GM21529 (cell line): ENCODE data around the gene DAGLA.

Experiments used
- ATAC-seq: cut with Tn5 transposase; IDR thresholded peaks from one replicate; pipeline ENCODE4 v1.9.1; 2021; ENCODE audit not compliant: unreplicated experiment

The DAGLA gene

GRCh38 chr11:61757213-61757862, 77.1 kb downstream of the DAGLA start:
- ATAC-seq = no peak

DNA sequence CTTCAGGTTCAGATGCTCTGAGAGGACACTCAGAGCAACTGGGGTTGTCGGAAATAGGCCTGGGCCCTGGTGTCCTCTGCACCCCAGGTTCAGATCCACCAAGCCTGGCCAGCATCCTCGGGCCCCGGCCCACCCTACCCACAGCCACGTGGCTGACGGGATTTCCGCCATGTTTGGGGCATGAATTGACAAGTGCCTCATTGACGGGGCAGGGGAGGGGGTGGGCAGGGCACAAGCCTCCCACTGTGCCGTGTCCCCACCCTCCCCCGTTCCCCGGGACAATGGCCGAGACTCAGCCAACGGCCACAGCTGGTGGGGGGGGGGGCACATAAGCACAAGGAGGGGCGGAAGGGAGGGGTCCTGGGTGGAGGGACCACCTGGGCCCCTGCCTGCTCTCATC, 80.8 kb downstream of the DAGLA start:
- no peak for ATAC-seq

GRCh38 chr11:61761440-61762222, 81.4 kb downstream of the DAGLA start:
- no peak for ATAC-seq

DNA sequence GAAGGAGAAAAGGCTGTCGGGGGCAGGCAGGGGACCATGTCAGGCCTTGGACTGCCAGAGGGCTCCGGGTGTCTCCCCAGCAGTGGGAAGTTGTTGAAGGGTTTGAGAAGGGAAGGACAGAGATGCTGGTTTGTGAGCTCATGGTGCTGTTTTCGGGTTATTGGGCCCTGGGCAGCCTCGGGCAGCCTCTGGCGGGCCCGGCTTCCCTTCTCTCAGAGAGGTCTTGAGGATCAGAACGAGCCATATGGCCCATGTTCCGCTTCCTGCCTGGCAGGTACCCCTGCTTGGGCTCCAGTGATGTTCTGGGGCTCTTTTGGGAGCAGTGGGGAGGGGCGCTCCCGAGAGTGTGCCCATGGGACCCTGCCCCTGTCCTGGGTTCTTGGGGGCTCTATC, 82.0 kb downstream of the DAGLA start:
- no peak for ATAC-seq

- ATAC-seq = no peak
Observed at GRCh38 chr11:61762798-61763197, 82.6 kb downstream of the DAGLA start.

DNA sequence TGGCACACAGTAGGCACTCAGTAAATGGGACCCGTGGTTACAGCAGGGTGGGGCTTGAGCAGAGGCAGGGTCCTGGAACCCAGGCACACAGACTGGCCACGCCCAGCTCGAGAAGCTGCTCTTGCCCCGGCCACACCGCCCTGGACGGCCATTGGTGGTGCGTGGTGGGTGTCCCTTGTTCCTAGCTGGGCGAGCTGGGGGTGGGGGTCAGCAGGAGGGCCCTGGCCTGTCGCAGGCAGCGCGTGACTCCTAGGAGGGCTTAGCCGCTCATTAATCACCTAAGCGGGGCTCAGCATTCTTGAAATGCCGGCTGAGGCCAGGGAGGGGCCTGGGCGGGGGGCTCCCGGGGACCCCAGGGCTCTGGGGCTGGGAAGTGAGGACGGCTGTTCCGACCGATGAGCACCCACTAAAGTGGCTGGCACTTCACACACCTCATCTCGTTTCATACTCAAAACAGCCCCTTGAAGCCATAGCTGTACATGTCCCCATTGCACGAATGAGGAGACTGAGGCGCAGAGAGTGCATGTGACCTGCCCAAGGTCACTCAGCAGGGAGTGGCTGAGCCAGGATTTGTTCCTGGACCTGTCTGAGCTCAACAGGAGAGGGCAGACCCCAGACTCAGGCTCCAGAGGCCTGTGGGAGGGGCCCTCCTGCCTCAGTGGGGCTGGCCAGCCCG, 83.9 kb downstream of the DAGLA start:
- no peak for ATAC-seq

- ATAC-seq = no peak
Observed at GRCh38 chr11:61764606-61765260, 84.5 kb downstream of the DAGLA start.

DNA sequence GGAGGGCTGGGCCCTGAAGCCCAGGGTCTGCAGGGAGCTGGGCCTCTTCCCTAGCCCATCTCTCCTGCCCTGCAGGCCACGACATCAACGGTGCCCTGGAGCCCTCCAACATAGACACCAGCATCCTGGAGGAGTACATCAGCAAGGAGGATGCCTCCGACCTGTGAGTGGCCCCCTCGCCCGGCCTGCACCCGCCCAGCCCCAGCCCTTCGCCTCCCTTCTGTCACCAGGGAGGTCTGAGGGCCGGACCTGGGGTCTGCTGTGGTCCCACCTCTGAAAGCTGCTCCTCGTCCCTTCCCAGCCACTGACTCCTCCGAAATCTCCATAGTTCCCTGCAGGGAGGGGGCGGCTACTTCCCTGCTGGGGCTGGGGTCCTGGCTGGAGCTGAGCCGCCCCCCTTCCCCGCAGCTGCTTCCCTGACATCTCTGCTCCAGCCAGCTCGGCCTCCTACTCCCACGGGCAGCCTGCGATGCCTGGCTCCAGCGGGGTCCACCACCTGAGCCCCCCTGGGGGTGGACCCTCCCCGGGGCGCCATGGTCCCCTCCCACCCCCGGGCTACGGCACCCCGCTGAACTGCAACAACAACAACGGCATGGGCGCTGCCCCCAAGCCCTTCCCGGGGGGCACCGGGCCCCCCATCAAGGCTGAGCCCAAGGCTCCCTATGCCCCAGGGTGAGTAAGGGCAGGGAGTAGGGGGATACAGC, 85.5 kb downstream of the DAGLA start:
- ATAC-seq = no peak

- ATAC-seq = no peak
Observed at GRCh38 chr11:61766353-61766841, 86.2 kb downstream of the DAGLA start.

GRCh38 chr11:61768376-61769076, 88.3 kb downstream of the DAGLA start:
- ATAC-seq = no peak

GRCh38 chr11:61769169-61769920, 89.2 kb downstream of the DAGLA start:
- ATAC-seq = no peak

GRCh38 chr11:61769946-61770683, 89.9 kb downstream of the DAGLA start:
- no peak for ATAC-seq

GRCh38 chr11:61771195-61771894, 91.2 kb downstream of the DAGLA start:
- ATAC-seq = no peak

GRCh38 chr11:61771985-61772455, 91.8 kb downstream of the DAGLA start:
- ATAC-seq = no peak

DNA sequence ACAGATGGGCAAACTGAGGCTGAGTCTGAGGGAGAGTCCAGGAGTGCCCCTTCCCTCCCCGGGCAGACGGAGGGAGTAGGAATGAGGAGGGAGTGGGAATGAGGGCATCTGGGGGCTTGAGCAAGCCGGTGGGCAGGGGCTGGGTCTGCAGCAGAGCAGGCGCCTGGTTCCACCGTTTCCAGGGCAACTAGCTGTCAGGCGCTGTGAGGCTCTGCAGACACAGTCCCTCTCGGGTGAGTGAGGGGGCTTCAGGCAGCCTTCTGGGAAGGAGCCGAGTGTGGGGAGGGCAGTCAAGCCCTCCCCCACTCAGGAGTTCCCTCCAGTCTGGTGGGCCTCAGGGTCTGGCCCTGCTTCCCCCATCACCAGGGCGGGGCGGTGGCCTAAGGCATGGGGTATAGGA, 93.2 kb downstream of the DAGLA start:
- ATAC-seq = no peak

- no peak for ATAC-seq
Observed at GRCh38 chr11:61773809-61774208, 93.6 kb downstream of the DAGLA start.

DNA sequence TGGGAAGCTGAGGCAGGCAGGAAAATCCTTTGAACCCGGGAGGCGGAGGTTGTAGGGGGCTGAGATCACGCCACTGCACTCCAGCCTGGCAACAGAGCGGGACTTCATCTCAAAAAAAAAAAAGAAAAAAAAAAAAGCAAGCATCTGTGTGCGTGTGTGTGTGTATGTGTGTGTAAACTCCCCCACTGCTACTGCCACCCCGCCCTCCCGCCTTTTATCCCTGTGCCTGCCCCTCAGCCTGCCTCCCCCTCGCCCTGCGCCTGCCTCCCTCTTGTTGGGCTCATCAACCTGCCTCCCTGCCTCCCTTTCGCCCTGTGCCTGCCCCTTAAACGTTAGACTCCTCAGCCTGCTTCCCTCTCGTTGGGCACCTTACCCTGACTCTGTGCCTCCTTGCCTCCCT, 94.2 kb downstream of the DAGLA start:
- ATAC-seq = no peak

DNA sequence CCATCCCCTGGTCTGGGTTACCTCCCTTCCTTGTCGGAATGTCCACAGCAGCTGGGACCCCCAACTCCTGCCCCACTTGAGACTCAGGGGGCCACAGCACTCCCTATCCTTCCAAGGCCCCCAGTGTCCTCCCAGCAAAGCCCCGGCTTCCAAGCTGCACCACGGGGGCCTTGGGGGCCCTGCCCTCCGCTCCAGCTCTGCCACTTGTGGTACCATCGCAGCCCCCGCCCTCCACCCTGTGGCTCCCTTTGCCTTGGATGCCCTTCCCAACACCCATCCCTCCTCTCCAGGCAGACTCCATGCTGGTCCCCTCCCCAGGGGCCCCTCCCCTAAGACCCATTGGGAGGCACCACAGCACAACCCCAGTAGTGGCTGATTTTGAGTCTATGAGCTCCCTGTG, 94.9 kb downstream of the DAGLA start:
- ATAC-seq = no peak
